ENCODE measurements around the gene OR6Y1. TPM values are rescaled to one million over a fixed set of nuclear protein-coding genes. Genes with fewer than 3 reads are reported as not detected.

Gene OR6Y1
- total and polyA plus RNA-seq, 2 donors (not counting 1 experiment from before 2014, with no cell fraction given): not detected

- Mint-ChIP-seq H3K27me3 (peaks cover 9% of the 10 kb centered on the region), H3K4me1 (peaks cover 15% of the 10 kb centered on the region), H3K4me3 (no peak overlapping the region), H3K27ac (no peak overlapping the region), H3K9me3 (ENCODE audit: insufficient read depth) (peaks cover 3% of the 10 kb centered on the region)
- peak overlapping the region in 1 of 5 experiments; percentile 9 for H3K4me3 ChIP-seq (ENCODE audit: control extremely low read depth in 1 of 5, extremely low read depth in 1 of 5, insufficient read depth in 1 of 5, low read depth in 2 of 5, low read length in 4 of 5)
- intact Hi-C loops (cut with micrococcal nuclease): no loop called here
- H2AFZ ChIP-seq (ENCODE audit: insufficient read depth, low read depth, low read length, poor library complexity, severe bottlenecking): peak overlapping the region; percentile 27
- POLR2A ChIA-PET: no interaction called here
- CTCF ChIA-PET: no interaction called here
- DNase-seq (peak; percentile 33), ATAC-seq (ENCODE audit: low read depth) (no peak)
- peak overlapping the region; percentile 50 for H3K4me2 ChIP-seq (replicated peaks; ENCODE audit: low read depth, low read length, poor library complexity, severe bottlenecking)
- H3K79me2 ChIP-seq (ENCODE audit: control insufficient read depth, insufficient read depth, low read length): no peaks in the 10 kb centered on the region
- WGBS (ENCODE audit: insufficient coverage): no CpG with 5 or more reads among the region's 2 CpGs
- peak overlapping the region in 1 of 2 donors; percentile 2 for H3K27ac ChIP-seq (ENCODE audit: low read length in 2 of 2)
- no peak for TF ChIP-seq EZH2 (IDR thresholded peaks at IDR 0.05; ENCODE audit: borderline replicate concordance, insufficient read depth, low read depth, low read length, poor library complexity, severe bottlenecking)
- TF ChIP-seq, protein P1, sequence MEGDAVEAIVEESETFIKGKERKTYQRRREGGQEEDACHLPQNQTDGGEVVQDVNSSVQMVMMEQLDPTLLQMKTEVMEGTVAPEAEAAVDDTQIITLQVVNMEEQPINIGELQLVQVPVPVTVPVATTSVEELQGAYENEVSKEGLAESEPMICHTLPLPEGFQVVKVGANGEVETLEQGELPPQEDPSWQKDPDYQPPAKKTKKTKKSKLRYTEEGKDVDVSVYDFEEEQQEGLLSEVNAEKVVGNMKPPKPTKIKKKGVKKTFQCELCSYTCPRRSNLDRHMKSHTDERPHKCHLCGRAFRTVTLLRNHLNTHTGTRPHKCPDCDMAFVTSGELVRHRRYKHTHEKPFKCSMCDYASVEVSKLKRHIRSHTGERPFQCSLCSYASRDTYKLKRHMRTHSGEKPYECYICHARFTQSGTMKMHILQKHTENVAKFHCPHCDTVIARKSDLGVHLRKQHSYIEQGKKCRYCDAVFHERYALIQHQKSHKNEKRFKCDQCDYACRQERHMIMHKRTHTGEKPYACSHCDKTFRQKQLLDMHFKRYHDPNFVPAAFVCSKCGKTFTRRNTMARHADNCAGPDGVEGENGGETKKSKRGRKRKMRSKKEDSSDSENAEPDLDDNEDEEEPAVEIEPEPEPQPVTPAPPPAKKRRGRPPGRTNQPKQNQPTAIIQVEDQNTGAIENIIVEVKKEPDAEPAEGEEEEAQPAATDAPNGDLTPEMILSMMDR (IDR thresholded peaks at IDR 0.05): no peak
- H4K20me1 ChIP-seq (ENCODE audit: control insufficient read depth, insufficient read depth, low read length, poor library complexity, severe bottlenecking): no peaks in the 10 kb centered on the region
- H3K27me3 ChIP-seq (replicated peaks in 1 of 4; ENCODE audit: control extremely low read depth in 1 of 4, control insufficient read depth in 3 of 4, insufficient read depth in 4 of 4, low read length in 3 of 4): peaks cover 0 to 4% (median 0%) of the 10 kb centered on the region in 4 experiments
- peaks cover 9 to 14% of the 10 kb centered on the region in 2 donors for H3K4me1 ChIP-seq (ENCODE audit: control insufficient read depth in 2 of 2, insufficient read depth in 2 of 2, low read length in 2 of 2)
- peaks cover 0 to 4% (median 0%) of the 10 kb centered on the region in 3 donors for H3K9me3 ChIP-seq (ENCODE audit: control extremely low read depth in 1 of 3, control insufficient read depth in 2 of 3, insufficient read depth in 1 of 3, low read length in 2 of 3)
- no peaks in the 10 kb centered on the region for H3K36me3 ChIP-seq (replicated peaks in 1 of 2; ENCODE audit: control extremely low read depth in 1 of 2, control insufficient read depth in 1 of 2, extremely low read depth in 1 of 2, insufficient read depth in 2 of 2, low read length in 1 of 2)
- no peak overlapping the region for H3K9ac ChIP-seq (ENCODE audit: low read length)
Observed at GRCh38 chr1:158564608-158565007, 10.4 kb upstream of the OR6Y1 start.

GRCh38 chr1:158563853-158564252 is 9.6 kb upstream of the OR6Y1 start:
- H3K27me3 ChIP-seq (replicated peaks in 1 of 4; ENCODE audit: control extremely low read depth in 1 of 4, control insufficient read depth in 3 of 4, insufficient read depth in 4 of 4, low read length in 3 of 4): peaks cover 0 to 4% (median 0%) of the 10 kb centered on the region in 4 experiments
- ChIA-PET POLR2A (no interaction called here), CTCF (no interaction called here)
- H3K36me3 ChIP-seq (replicated peaks in 1 of 2; ENCODE audit: control extremely low read depth in 1 of 2, control insufficient read depth in 1 of 2, extremely low read depth in 1 of 2, insufficient read depth in 2 of 2, low read length in 1 of 2): no peaks in the 10 kb centered on the region
- H3K4me3 ChIP-seq (ENCODE audit: control extremely low read depth in 1 of 5, extremely low read depth in 1 of 5, insufficient read depth in 1 of 5, low read depth in 2 of 5, low read length in 4 of 5): no peak overlapping the region
- WGBS (ENCODE audit: insufficient coverage): no CpG with 5 or more reads among the region's 2 CpGs
- H3K4me3 Mint-ChIP-seq: peak overlapping the region; percentile 38
- no peak overlapping the region for H2AFZ ChIP-seq (ENCODE audit: insufficient read depth, low read depth, low read length, poor library complexity, severe bottlenecking)
- peak overlapping the region; percentile 50 for H3K4me2 ChIP-seq (replicated peaks; ENCODE audit: low read depth, low read length, poor library complexity, severe bottlenecking)
- peaks cover 3% of the 10 kb centered on the region for H3K9me3 Mint-ChIP-seq (ENCODE audit: insufficient read depth)
- H3K27ac ChIP-seq (ENCODE audit: low read length in 2 of 2): no peak overlapping the region
- H3K79me2 ChIP-seq (ENCODE audit: control insufficient read depth, insufficient read depth, low read length): no peaks in the 10 kb centered on the region
- peaks cover 9 to 14% of the 10 kb centered on the region in 2 donors for H3K4me1 ChIP-seq (ENCODE audit: control insufficient read depth in 2 of 2, insufficient read depth in 2 of 2, low read length in 2 of 2)
- no peak overlapping the region for H3K9ac ChIP-seq (ENCODE audit: low read length)
- TF ChIP-seq EZH2 (IDR thresholded peaks at IDR 0.05; ENCODE audit: borderline replicate concordance, insufficient read depth, low read depth, low read length, poor library complexity, severe bottlenecking): no peak
- TF ChIP-seq, protein P1 (IDR thresholded peaks at IDR 0.05): no peak
- peaks cover 0 to 4% (median 0%) of the 10 kb centered on the region in 3 donors for H3K9me3 ChIP-seq (ENCODE audit: control extremely low read depth in 1 of 3, control insufficient read depth in 2 of 3, insufficient read depth in 1 of 3, low read length in 2 of 3)
- peaks cover 15% of the 10 kb centered on the region for H3K4me1 Mint-ChIP-seq
- intact Hi-C loops (cut with micrococcal nuclease): no loop called here
- peak; percentile 25 for DNase-seq
- no peak for ATAC-seq (ENCODE audit: low read depth)
- no peaks in the 10 kb centered on the region for H4K20me1 ChIP-seq (ENCODE audit: control insufficient read depth, insufficient read depth, low read length, poor library complexity, severe bottlenecking)
- no peak overlapping the region for H3K27ac Mint-ChIP-seq
- peaks cover 10% of the 10 kb centered on the region for H3K27me3 Mint-ChIP-seq
